Osteoblast (primary cell): ENCODE results near the gene SNX9. TPM values are rescaled to one million over a fixed set of nuclear protein-coding genes. Genes with fewer than 3 reads are reported as not detected.
"Not testable (repeated sequence)": the region's sequence is repeated elsewhere in the genome, so short reads cannot be mapped to it uniquely, and the experiment has no call there.

Experiments used
- DNase-seq: peaks from one replicate; pipeline ENCODE4 v3.0.0; 2011; ENCODE audit warnings: low spot score, mixed read lengths; ENCODE audit not compliant: insufficient read length; ENCODE audit errors: missing footprints
- H2AFZ ChIP-seq: 2 replicates; pipeline ENCODE4 v1.6.0; 2011; ENCODE audit warnings: mild to moderate bottlenecking, low read length
- H3K27ac ChIP-seq: 2 replicates; pipeline ENCODE4 v1.5.1; 2011; ENCODE audit warnings: mild to moderate bottlenecking, low read depth, low read length, moderate library complexity
- H3K27me3 ChIP-seq: 2 replicates; pipeline ENCODE4 v1.6.0; 2012; ENCODE audit warnings: mild to moderate bottlenecking, control low read depth, inconsistent platforms, low read length, moderate library complexity; ENCODE audit not compliant: insufficient read depth
- H3K36me3 ChIP-seq: 2 replicates; pipeline ENCODE4 v1.5.1; 2011; ENCODE audit warnings: mild to moderate bottlenecking, low read length, control low read depth, moderate library complexity; ENCODE audit not compliant: insufficient read depth
- H3K4me1 ChIP-seq: 2 replicates; pipeline ENCODE4 v1.5.1; 2011; ENCODE audit warnings: mild to moderate bottlenecking, low read length, control low read depth, moderate library complexity; ENCODE audit not compliant: insufficient read depth
- H3K4me2 ChIP-seq: 2 replicates; pipeline ENCODE4 v1.6.0; 2011; ENCODE audit warnings: mild to moderate bottlenecking, low read length; ENCODE audit not compliant: insufficient read depth
- H3K4me3 ChIP-seq: fragments of 200-600 bp; sonication (generic); 3 replicates; pipeline ENCODE4 v1.5.1; 2012; ENCODE audit warnings: mild to moderate bottlenecking, low read length, inconsistent platforms; ENCODE audit not compliant: insufficient read depth
- H3K79me2 ChIP-seq: 2 replicates; pipeline ENCODE4 v1.6.0; 2012; ENCODE audit warnings: mild to moderate bottlenecking, low read length, control low read depth, inconsistent platforms; ENCODE audit not compliant: insufficient read depth
- H3K9me3 ChIP-seq: 2 replicates; pipeline ENCODE4 v1.5.1; 2011; ENCODE audit warnings: low read depth, low read length, control low read depth
- H4K20me1 ChIP-seq: 2 replicates; pipeline ENCODE4 v1.6.0; 2012; ENCODE audit warnings: mild to moderate bottlenecking, low read length, control low read depth; ENCODE audit not compliant: insufficient read depth
- total RNA-seq: library from RNA; depleted of rRNA; stranded (reverse); fragments of >200 nt; gene quantifications from 2 replicates; pipeline ENCODE4 v1.2.3, GENCODE V29; 2012
- TF ChIP-seq, protein P1 (sequence below): IDR thresholded peaks from 2 replicates; pipeline ENCODE4 v1.5.1; 2011; ENCODE audit warnings: mild to moderate bottlenecking, low read depth, low read length, moderate library complexity; ENCODE audit errors: extremely low read depth

Gene SNX9
- total RNA-seq, 1 donor, result 147 TPM

DNA sequence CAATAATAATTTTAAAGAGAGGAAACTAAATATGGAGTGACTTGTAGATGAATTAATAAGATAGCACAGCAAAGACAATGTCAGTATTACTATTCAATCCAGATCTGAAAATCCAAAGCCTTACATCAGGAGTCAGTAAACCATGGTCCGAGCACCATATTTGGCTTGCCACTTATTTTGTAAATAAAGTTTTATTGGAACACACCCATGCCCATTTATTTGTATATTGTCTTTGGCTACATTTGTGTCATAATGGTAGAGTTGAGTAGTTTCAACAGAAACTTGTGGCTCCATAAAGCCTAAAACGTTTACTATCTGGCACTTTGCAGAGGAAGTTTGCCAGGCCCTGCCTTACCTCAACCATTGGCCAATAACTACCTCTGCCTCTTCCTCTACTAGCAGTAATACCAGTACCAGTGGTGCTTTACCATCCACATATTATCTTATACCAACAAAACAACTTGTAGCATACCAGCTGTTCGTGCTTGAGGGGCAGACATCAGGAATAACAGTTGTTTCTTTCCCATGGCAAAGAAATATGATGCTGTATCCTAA is 106.8 kb downstream of the SNX9 start:
- H3K36me3 ChIP-seq, result peaks cover 92% of the 10 kb centered on the region
- DNase-seq, result no peak
- peaks cover 4% of the 10 kb centered on the region for H3K79me2 ChIP-seq

DNA sequence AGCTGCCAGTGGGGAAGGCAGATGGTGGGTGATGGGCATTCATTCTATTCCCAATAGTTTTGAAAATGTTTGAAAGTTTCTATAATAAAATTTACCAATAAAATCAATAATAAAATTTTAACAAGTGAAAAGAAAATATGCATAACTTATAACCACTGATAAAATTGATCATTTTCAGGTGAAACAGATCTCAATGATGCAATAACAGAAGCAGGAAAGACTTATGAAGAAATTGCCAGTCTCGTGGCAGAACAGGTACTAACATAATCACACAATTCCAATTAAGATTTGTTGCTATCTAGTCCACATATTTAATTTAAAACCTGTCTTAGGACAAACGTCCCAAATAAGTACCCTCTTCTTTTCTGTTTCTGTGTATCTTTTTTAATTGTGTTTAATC is 112.7 kb downstream of the SNX9 start:
- no peaks in the 10 kb centered on the region for H3K4me1 ChIP-seq
- no peaks in the 10 kb centered on the region for H4K20me1 ChIP-seq
- TF ChIP-seq, protein P1, sequence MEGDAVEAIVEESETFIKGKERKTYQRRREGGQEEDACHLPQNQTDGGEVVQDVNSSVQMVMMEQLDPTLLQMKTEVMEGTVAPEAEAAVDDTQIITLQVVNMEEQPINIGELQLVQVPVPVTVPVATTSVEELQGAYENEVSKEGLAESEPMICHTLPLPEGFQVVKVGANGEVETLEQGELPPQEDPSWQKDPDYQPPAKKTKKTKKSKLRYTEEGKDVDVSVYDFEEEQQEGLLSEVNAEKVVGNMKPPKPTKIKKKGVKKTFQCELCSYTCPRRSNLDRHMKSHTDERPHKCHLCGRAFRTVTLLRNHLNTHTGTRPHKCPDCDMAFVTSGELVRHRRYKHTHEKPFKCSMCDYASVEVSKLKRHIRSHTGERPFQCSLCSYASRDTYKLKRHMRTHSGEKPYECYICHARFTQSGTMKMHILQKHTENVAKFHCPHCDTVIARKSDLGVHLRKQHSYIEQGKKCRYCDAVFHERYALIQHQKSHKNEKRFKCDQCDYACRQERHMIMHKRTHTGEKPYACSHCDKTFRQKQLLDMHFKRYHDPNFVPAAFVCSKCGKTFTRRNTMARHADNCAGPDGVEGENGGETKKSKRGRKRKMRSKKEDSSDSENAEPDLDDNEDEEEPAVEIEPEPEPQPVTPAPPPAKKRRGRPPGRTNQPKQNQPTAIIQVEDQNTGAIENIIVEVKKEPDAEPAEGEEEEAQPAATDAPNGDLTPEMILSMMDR, result no peak
- no peak overlapping the region for H3K4me2 ChIP-seq
- no peak overlapping the region for H2AFZ ChIP-seq
- no peak for DNase-seq
- H3K79me2 ChIP-seq, result no peaks in the 10 kb centered on the region
- peaks cover 93% of the 10 kb centered on the region for H3K36me3 ChIP-seq
- H3K9me3 ChIP-seq, result no peaks in the 10 kb centered on the region
- H3K27me3 ChIP-seq, result no peaks in the 10 kb centered on the region
- H3K27ac ChIP-seq, result no peak overlapping the region
- H3K4me3 ChIP-seq, result no peak overlapping the region

More for the DNA sequence above, 106.8 kb downstream of the SNX9 start:
- Histone ChIP-seq H3K27me3 (no peaks in the 10 kb centered on the region), H3K27ac (no peak overlapping the region), H2AFZ (no peak overlapping the region), H3K4me3 (no peak overlapping the region), H4K20me1 (no peaks in the 10 kb centered on the region), H3K4me2 (no peak overlapping the region), H3K9me3 (no peaks in the 10 kb centered on the region), H3K4me1 (no peaks in the 10 kb centered on the region)
- TF ChIP-seq, protein P1, result no peak

DNA sequence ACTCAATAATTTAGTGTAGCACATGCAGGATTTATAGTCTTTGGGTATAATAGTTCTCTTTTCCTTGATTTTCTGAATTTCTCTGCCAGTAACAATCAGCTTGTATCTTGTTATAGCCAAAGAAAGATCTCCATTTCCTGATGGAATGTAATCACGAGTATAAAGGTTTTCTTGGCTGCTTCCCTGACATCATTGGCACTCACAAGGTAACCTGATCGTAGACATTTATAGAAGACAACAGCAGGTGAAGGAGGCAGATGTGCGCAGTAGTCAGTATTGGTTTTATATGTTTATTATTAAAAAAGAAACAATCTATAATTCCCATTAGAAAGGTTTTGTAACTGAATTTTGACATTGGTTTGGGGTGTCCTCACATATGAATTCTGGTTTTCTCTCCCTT is 114.3 kb downstream of the SNX9 start:
- H3K27me3 ChIP-seq, result no peaks in the 10 kb centered on the region
- TF ChIP-seq, protein P1, result no peak
- H3K36me3 ChIP-seq, result peaks cover 93% of the 10 kb centered on the region
- no peak overlapping the region for H3K27ac ChIP-seq
- no peaks in the 10 kb centered on the region for H3K4me1 ChIP-seq
- no peaks in the 10 kb centered on the region for H4K20me1 ChIP-seq
- no peaks in the 10 kb centered on the region for H3K79me2 ChIP-seq
- DNase-seq, result no peak
- H3K4me2 ChIP-seq, result no peak overlapping the region
- H3K9me3 ChIP-seq, result no peaks in the 10 kb centered on the region
- no peak overlapping the region for H3K4me3 ChIP-seq
- no peak overlapping the region for H2AFZ ChIP-seq

DNA sequence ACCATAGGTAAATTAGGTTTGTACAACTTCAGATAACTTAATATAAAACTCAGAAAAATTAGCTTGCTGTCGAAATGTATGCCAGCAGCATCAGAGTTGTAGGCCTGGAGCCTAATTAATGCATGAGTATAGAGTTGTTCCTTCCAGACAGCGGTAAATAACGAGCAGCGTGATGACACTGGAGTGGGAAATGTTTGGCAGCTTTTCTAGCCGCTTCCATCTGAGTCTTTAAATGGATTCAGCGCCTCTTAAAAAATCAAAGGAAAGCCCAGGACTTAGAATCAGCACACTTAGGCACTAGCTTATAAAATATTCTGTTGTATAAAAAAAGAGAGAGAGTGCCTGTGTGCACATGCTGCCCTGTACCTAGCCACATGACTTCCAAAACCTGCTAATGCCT is 114.9 kb downstream of the SNX9 start:
- no peak overlapping the region for H3K4me2 ChIP-seq
- H4K20me1 ChIP-seq, result no peaks in the 10 kb centered on the region
- no peak overlapping the region for H3K27ac ChIP-seq
- H3K9me3 ChIP-seq, result no peaks in the 10 kb centered on the region
- no peaks in the 10 kb centered on the region for H3K79me2 ChIP-seq
- no peak overlapping the region for H2AFZ ChIP-seq
- H3K4me1 ChIP-seq, result no peaks in the 10 kb centered on the region
- TF ChIP-seq, protein P1, result no peak
- no peak overlapping the region for H3K4me3 ChIP-seq
- H3K36me3 ChIP-seq, result peaks cover 92% of the 10 kb centered on the region
- DNase-seq, result no peak
- H3K27me3 ChIP-seq, result no peaks in the 10 kb centered on the region

DNA sequence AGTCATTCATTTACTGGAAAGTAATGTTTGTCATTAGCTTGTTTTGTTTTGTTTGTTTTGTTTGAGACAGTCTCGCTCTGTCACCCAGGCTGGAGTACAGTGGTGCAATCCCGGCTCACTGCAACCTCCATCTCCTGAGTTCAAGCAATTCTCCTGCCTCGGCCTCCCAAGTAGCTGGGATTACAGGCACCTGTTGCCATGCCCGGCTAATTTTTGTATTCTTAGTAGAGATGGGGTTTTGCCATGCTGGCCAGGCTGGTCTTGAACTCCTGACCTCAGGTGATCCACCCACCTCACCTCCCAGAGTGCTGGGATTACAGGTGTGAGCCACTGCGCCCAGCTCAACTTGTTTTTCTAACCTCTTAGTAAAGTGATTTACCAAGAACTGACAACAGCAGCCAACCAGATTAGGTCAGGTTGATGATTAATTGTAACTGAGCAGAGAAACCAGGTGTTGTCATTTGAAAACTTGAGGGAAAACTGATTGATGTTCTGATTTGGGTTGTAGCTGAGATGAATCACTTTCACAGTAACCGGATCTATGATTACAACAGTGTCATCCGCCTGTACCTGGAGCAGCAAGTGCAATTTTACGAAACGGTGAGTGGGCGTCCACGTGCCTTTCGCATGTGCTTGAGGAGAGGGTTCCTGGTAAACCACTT is 117.5 kb downstream of the SNX9 start:
- H3K27ac ChIP-seq, H3K9me3 ChIP-seq, H3K4me3 ChIP-seq, H3K4me2 ChIP-seq, H3K27me3 ChIP-seq, DNase-seq, H3K4me1 ChIP-seq, H4K20me1 ChIP-seq, H3K79me2 ChIP-seq, H2AFZ ChIP-seq: not testable (repeated sequence)
- H3K36me3 ChIP-seq, result peaks cover 87% of the 10 kb centered on the region
